Measurements from ENCODE around the gene ETAA1. TPM values are rescaled to one million over a fixed set of nuclear protein-coding genes. Genes with fewer than 3 reads are reported as not detected.

ETAA1 gene
- total RNA-seq, 1 donor from 2014 or later, result 11.1 TPM

DNA sequence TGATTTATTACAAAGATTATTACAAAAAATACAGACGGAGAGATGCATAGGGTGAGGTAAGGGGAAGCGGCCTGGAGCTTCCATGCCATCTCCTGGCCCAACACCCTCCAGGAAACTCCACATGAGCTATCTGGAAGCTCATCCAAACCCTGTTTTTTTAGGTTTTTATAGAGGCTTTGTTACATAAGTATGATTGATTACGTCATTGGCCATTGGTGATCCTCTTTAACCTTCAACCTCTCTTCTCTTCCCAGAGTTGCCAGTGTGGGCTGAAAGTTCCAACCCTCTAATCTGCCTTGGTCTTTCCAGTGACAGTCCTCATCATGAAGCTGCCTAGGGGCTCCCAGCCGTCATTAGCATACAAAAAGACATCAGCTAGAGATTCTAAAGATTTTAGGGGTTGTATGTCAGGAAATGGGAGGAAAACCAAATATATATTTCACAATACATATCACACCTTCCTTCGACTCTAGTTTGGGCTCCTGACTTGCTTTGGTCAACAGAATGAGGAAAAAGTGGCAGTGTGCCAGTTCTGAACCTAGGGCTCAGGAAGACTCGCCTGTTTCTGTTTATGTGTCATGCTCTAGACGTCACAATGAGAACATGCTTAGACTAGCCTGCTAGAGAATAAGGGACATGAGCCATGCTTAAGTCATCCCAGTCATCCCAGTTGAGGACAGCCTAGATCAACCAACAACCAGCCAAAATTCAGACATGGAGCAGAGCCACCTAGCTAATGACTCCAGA, 54.1 kb downstream of the ETAA1 start:
- DNase-seq (ENCODE audit: low spot score), result no peak
- Mint-ChIP-seq H3K9me3 (no peaks in the 10 kb centered on the region), H3K27ac (no peak overlapping the region), H3K4me3 (ENCODE audit: low read depth) (no peak overlapping the region), H3K27me3 (ENCODE audit: low read depth) (no peaks in the 10 kb centered on the region), H3K36me3 (ENCODE audit: low read depth) (no peaks in the 10 kb centered on the region), H3K4me1 (ENCODE audit: low read depth) (no peaks in the 10 kb centered on the region)
- intact Hi-C loops (cut with micrococcal nuclease), result no loop called here

DNA sequence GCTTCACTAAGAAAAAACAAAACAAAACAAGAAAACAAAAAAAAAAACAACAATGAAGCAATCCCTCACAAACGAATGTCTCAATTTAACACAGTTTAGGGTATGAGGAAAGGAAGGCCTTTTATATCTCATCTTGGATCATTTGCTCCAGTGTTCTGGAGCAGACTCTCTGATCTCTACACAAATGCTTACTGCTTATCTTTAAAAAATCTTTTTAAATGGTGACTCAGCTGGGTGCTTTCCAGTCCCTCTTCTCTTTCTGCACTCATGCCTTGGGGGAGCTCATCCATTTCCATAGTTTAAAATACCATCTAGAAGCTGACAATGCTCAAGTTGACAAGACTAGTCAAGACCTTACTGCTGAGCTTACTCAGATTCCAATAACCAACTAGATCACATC, 56.2 kb downstream of the ETAA1 start:
- no peak overlapping the region for H3K4me3 Mint-ChIP-seq (ENCODE audit: low read depth)

DNA sequence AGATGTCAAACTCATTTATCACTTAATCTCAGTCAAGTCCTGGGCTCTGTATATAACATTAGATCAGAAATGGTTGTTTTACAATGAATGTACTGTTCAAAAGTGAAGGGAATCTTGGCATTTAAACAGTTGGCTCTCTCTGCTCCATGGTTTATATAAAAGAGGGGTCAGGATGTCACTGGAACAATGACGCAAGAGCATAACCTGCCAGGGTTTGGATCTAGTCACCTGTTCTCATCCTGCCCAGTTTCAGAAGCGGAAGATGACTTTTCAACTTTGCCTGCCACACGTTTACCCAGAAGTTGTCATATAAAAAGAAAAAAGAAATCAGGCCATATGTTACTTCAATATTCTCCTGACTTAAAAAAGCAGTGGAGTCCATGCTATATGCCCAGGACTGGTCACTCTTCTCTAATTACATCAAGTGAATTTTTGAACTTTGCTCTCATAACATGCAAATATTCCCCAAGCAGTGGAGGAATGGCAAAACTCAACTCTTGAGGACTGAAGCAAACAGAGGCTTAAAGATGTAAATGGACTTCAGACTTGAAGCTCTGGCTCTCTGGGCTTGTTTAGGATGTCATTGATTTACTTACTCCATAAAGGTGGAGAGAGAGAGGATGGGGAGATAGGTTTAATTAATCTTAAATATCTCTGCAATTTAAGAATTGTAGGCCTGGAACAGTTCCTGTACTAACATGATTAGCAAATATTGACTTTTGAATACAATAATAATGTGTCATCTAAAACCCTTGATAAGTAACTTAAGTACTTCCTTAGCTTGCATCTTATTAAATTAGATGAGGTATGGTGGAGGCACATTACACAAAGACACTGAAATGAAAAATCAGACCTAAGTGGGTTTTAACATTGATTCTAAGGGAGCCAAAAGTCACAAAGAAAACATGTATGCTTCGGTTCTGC, 58.3 kb downstream of the ETAA1 start:
- intact Hi-C loops (cut with micrococcal nuclease), result no loop called here
- no peak for DNase-seq (ENCODE audit: low spot score)
- Mint-ChIP-seq H3K4me1 (ENCODE audit: low read depth) (no peaks in the 10 kb centered on the region), H3K27ac (no peak overlapping the region), H3K9me3 (no peaks in the 10 kb centered on the region), H3K36me3 (ENCODE audit: low read depth) (no peaks in the 10 kb centered on the region), H3K4me3 (ENCODE audit: low read depth) (no peak overlapping the region), H3K27me3 (ENCODE audit: low read depth) (no peaks in the 10 kb centered on the region)

More for the DNA sequence above, 56.2 kb downstream of the ETAA1 start:
- Mint-ChIP-seq H3K4me1 (ENCODE audit: low read depth) (no peaks in the 10 kb centered on the region), H3K9me3 (no peaks in the 10 kb centered on the region), H3K36me3 (ENCODE audit: low read depth) (no peaks in the 10 kb centered on the region), H3K27me3 (ENCODE audit: low read depth) (no peaks in the 10 kb centered on the region), H3K27ac (no peak overlapping the region)
- DNase-seq (ENCODE audit: low spot score), result no peak
- intact Hi-C loops (cut with micrococcal nuclease), result no loop called here

DNA sequence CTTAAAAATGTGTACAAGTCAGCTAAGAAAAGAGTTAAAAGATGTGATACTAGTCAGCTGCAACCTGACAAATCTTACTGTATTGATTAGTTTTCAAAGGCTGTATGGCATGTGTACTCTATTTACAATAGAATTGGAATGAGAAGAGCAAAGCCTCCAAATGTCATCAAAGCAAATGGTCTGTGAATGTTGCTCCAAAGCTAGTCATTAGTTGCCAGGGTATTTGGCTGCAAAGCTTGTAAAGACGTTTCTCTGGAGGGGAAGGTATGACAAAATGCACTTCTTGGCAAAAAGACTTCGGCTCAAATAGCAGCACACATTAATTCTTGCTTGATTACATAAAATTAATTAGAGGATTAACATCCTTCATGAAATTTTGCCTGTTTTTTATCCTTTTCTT, 59.3 kb downstream of the ETAA1 start:
- Mint-ChIP-seq H3K4me3 (ENCODE audit: low read depth) (no peak overlapping the region), H3K27ac (no peak overlapping the region), H3K9me3 (no peaks in the 10 kb centered on the region), H3K27me3 (ENCODE audit: low read depth) (no peaks in the 10 kb centered on the region), H3K36me3 (ENCODE audit: low read depth) (no peaks in the 10 kb centered on the region), H3K4me1 (ENCODE audit: low read depth) (no peaks in the 10 kb centered on the region)
- DNase-seq (ENCODE audit: low spot score), result no peak
- intact Hi-C loops (cut with micrococcal nuclease), result no loop called here

DNA sequence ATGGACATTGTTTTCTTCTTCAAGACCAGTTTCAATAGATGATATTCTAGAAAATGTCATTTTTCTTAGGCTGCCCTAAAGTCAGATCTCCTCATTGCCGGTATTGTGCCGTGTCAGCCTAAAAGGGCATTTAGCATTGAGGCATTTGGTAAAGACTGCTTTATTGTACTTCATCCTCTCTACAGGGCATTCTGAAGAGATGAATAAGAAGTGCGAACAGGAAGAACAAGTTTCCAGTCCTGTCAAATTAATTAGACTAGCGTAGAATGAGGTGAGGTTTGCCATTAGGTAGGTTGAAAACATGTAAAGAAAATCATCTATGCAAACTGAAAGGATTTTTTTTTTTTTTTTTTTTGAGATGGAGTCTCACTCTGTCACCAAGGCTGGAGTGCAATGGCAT, 60.6 kb downstream of the ETAA1 start:
- Mint-ChIP-seq H3K4me3 (ENCODE audit: low read depth) (no peak overlapping the region), H3K4me1 (ENCODE audit: low read depth) (no peaks in the 10 kb centered on the region), H3K36me3 (ENCODE audit: low read depth) (no peaks in the 10 kb centered on the region), H3K27ac (no peak overlapping the region), H3K27me3 (ENCODE audit: low read depth) (no peaks in the 10 kb centered on the region), H3K9me3 (no peaks in the 10 kb centered on the region)
- DNase-seq (ENCODE audit: low spot score), result no peak
- intact Hi-C loops (cut with micrococcal nuclease), result no loop called here

DNA sequence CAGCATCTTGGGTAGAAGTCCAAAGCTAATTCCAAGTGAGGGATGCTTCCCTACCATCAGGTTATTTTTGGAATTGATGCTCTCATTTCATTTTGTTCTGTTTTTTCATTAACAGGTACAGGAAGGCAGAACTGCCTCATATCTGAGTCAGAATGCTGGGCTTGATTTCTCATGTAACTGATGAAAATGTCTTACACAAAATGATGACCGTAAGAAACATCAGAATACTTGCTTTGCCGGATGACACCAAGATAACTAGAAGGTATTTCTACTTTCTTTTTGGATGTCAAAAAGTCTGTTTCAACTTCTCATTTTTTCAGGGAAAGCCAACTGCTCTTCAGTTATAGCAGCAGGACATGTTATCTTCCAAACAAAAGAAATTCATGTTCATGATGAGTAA, 62.6 kb downstream of the ETAA1 start:
- no peak for DNase-seq (ENCODE audit: low spot score)
- no peaks in the 10 kb centered on the region for H3K4me1 Mint-ChIP-seq (ENCODE audit: low read depth)
- intact Hi-C loops (cut with micrococcal nuclease), result no loop called here
- no peak overlapping the region for H3K27ac Mint-ChIP-seq
- no peaks in the 10 kb centered on the region for H3K36me3 Mint-ChIP-seq (ENCODE audit: low read depth)
- no peak overlapping the region for H3K4me3 Mint-ChIP-seq (ENCODE audit: low read depth)
- no peaks in the 10 kb centered on the region for H3K27me3 Mint-ChIP-seq (ENCODE audit: low read depth)
- H3K9me3 Mint-ChIP-seq, result no peaks in the 10 kb centered on the region
